ENCODE data around the gene TAGLN3. TPM values are rescaled to one million over a fixed set of nuclear protein-coding genes. Genes with fewer than 3 reads are reported as not detected.

The TAGLN3 gene
- total RNA-seq, 1 donor, result not detected

- Histone ChIP-seq H3K27me3 (ENCODE audit: insufficient read depth, low read length) (no peaks in the 10 kb centered on the region), H3K4me1 (ENCODE audit: insufficient read depth, low read length) (peaks cover 4% of the 10 kb centered on the region), H3K4me3 (ENCODE audit: low read length) (no peak overlapping the region), H3K9me3 (ENCODE audit: low read depth, low read length) (no peaks in the 10 kb centered on the region)
Measured at GRCh38 chr3:111968319-111969054, 30.2 kb upstream of the TAGLN3 start.

- H3K4me1 ChIP-seq (ENCODE audit: insufficient read depth, low read length), result peaks cover 4% of the 10 kb centered on the region
- H3K4me3 ChIP-seq (ENCODE audit: low read length), result no peak overlapping the region
- H3K9me3 ChIP-seq (ENCODE audit: low read depth, low read length), result no peaks in the 10 kb centered on the region
- H3K27me3 ChIP-seq (ENCODE audit: insufficient read depth, low read length), result no peaks in the 10 kb centered on the region
Measured at GRCh38 chr3:111970376-111970775, 28.3 kb upstream of the TAGLN3 start.

GRCh38 chr3:111971533-111972130 lies 27.1 kb upstream of the TAGLN3 start:
- no peak overlapping the region for H3K4me3 ChIP-seq (ENCODE audit: low read length)
- no peaks in the 10 kb centered on the region for H3K9me3 ChIP-seq (ENCODE audit: low read depth, low read length)
- no peaks in the 10 kb centered on the region for H3K27me3 ChIP-seq (ENCODE audit: insufficient read depth, low read length)
- peaks cover 4% of the 10 kb centered on the region for H3K4me1 ChIP-seq (ENCODE audit: insufficient read depth, low read length)

DNA sequence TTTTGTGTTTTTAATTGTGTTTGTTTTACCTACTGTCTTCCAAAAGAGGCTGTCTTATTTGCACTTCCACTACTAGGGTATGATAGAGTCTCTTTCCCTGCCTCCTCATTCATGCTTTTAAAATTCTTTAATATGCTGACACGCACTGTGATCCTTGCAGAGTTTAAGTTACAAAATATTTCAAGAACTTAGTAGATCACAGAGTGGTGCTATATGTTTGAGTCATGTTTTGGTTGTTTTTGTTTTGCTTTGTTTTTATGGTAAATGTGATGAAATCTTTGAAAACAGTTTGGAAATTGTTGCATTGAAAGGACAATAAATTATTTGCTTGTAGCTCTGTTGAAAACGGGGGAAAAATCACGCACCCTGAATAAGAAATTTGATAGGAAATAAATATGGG lies 25.8 kb upstream of the TAGLN3 start:
- H3K4me3 ChIP-seq (ENCODE audit: low read length), result no peak overlapping the region
- no peaks in the 10 kb centered on the region for H3K9me3 ChIP-seq (ENCODE audit: low read depth, low read length)
- no peaks in the 10 kb centered on the region for H3K4me1 ChIP-seq (ENCODE audit: insufficient read depth, low read length)
- no peaks in the 10 kb centered on the region for H3K27me3 ChIP-seq (ENCODE audit: insufficient read depth, low read length)

GRCh38 chr3:111975131-111975530 lies 23.6 kb upstream of the TAGLN3 start:
- H3K27me3 ChIP-seq (ENCODE audit: insufficient read depth, low read length), result no peaks in the 10 kb centered on the region
- H3K9me3 ChIP-seq (ENCODE audit: low read depth, low read length), result no peaks in the 10 kb centered on the region

GRCh38 chr3:111976254-111976653 lies 22.5 kb upstream of the TAGLN3 start:
- Histone ChIP-seq H3K9me3 (ENCODE audit: low read depth, low read length) (no peaks in the 10 kb centered on the region), H3K4me1 (ENCODE audit: insufficient read depth, low read length) (peaks cover 12% of the 10 kb centered on the region), H3K27me3 (ENCODE audit: insufficient read depth, low read length) (no peaks in the 10 kb centered on the region), H3K4me3 (ENCODE audit: low read length) (no peak overlapping the region)

More at GRCh38 chr3:111975131-111975530, 23.6 kb upstream of the TAGLN3 start:
- peaks cover 4% of the 10 kb centered on the region for H3K4me1 ChIP-seq (ENCODE audit: insufficient read depth, low read length)
- H3K4me3 ChIP-seq (ENCODE audit: low read length), result no peak overlapping the region

- Histone ChIP-seq H3K27me3 (ENCODE audit: insufficient read depth, low read length) (no peaks in the 10 kb centered on the region), H3K4me1 (ENCODE audit: insufficient read depth, low read length) (peaks cover 13% of the 10 kb centered on the region), H3K4me3 (ENCODE audit: low read length) (peak within 1 kb of the TSS; percentile 73), H3K9me3 (ENCODE audit: low read depth, low read length) (no peaks in the 10 kb centered on the region)
Measured at GRCh38 chr3:111978583-111979433, 19.9 kb upstream of the TAGLN3 start, which contains the start of gene ABHD10. Gene ABHD10 (plus strand): TSS chr3:111979026. CDS start chr3:111979062, 36 bp downstream.

DNA sequence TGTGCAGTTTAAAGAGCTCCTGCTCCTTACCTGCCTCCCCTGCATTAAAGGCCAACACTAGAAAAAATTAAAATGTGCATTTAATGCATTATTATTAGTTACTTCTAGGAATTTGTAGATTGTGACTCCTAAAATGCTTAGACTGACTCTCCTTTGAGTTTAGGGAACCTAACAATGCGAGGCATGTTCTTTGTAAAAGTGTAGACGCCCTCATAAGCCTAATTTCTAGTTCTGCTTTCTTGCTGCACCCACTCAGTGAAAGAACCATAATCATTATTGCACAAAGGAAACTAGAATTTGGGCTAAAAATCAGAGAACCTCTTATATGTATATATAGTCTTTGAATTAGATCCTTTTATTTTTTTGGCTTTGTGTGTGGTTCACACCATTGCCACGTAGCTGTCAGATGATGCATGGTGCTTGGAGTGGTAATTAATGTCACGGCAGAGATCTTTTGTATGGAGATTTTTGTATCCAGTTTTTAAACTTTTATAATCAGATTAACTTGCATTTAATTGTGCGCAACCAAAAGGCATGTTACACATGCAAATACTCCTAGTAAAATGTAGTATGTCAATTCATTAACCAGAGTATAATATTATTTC lies 19.2 kb upstream of the TAGLN3 start:
- Histone ChIP-seq H3K9me3 (ENCODE audit: low read depth, low read length) (no peaks in the 10 kb centered on the region), H3K27me3 (ENCODE audit: insufficient read depth, low read length) (no peaks in the 10 kb centered on the region), H3K4me1 (ENCODE audit: insufficient read depth, low read length) (peaks cover 13% of the 10 kb centered on the region), H3K4me3 (ENCODE audit: low read length) (peak overlapping the region; percentile 73)

- Histone ChIP-seq H3K27me3 (ENCODE audit: insufficient read depth, low read length) (no peaks in the 10 kb centered on the region), H3K9me3 (ENCODE audit: low read depth, low read length) (no peaks in the 10 kb centered on the region), H3K4me1 (ENCODE audit: insufficient read depth, low read length) (peaks cover 13% of the 10 kb centered on the region), H3K4me3 (ENCODE audit: low read length) (no peak overlapping the region)
Measured at GRCh38 chr3:111980716-111981456, 17.8 kb upstream of the TAGLN3 start.

GRCh38 chr3:111981457-111981763 lies 17.3 kb upstream of the TAGLN3 start:
- Histone ChIP-seq H3K27me3 (ENCODE audit: insufficient read depth, low read length) (no peaks in the 10 kb centered on the region), H3K9me3 (ENCODE audit: low read depth, low read length) (no peaks in the 10 kb centered on the region), H3K4me3 (ENCODE audit: low read length) (no peak overlapping the region), H3K4me1 (ENCODE audit: insufficient read depth, low read length) (peaks cover 13% of the 10 kb centered on the region)

DNA sequence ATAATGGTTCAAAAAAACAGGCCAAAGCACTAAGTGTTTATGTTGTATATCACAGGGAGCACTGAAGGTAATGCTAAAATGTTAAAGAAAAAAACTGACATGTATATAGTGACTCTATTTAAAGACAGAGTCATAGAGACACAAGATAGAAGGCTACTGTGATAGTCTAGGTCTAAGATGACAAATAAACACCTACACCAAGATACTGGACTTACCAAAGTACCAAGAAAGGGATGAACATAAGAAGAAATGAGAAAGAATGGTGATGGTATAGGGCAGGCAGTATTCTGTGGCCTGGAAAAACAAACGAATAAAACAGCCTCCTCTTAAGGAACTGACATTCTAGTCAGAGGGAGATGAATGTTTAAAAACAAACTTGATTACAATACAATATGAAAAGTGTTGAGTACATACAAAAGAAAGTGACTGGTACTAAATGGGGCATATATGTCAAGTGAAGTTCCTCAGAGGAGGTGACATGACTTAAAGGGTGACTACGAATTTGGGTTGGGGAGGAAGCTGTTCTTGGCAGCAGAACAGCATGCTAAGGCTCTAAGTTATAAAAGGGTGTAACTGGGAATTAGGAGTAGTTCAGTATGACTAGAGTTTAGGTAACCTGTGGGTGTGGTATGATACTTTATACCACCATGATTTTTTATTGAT lies 14.0 kb upstream of the TAGLN3 start:
- Histone ChIP-seq H3K4me3 (ENCODE audit: low read length) (no peak overlapping the region), H3K9me3 (ENCODE audit: low read depth, low read length) (no peaks in the 10 kb centered on the region), H3K4me1 (ENCODE audit: insufficient read depth, low read length) (peaks cover 9% of the 10 kb centered on the region)

GRCh38 chr3:111986800-111987199 lies 11.9 kb upstream of the TAGLN3 start:
- Histone ChIP-seq H3K4me3 (ENCODE audit: low read length) (no peak overlapping the region), H3K4me1 (ENCODE audit: insufficient read depth, low read length) (no peaks in the 10 kb centered on the region), H3K9me3 (ENCODE audit: low read depth, low read length) (no peaks in the 10 kb centered on the region), H3K27me3 (ENCODE audit: insufficient read depth, low read length) (no peaks in the 10 kb centered on the region)

More for the DNA sequence above, 14.0 kb upstream of the TAGLN3 start:
- H3K27me3 ChIP-seq (ENCODE audit: insufficient read depth, low read length), result no peaks in the 10 kb centered on the region

GRCh38 chr3:111989061-111989678 lies 9.6 kb upstream of the TAGLN3 start:
- Histone ChIP-seq H3K4me3 (ENCODE audit: low read length) (no peak overlapping the region), H3K9me3 (ENCODE audit: low read depth, low read length) (no peaks in the 10 kb centered on the region), H3K4me1 (ENCODE audit: insufficient read depth, low read length) (no peaks in the 10 kb centered on the region), H3K27me3 (ENCODE audit: insufficient read depth, low read length) (no peaks in the 10 kb centered on the region)

- no peaks in the 10 kb centered on the region for H3K27me3 ChIP-seq (ENCODE audit: insufficient read depth, low read length)
- no peaks in the 10 kb centered on the region for H3K9me3 ChIP-seq (ENCODE audit: low read depth, low read length)
- no peaks in the 10 kb centered on the region for H3K4me1 ChIP-seq (ENCODE audit: insufficient read depth, low read length)
- no peak overlapping the region for H3K4me3 ChIP-seq (ENCODE audit: low read length)
Measured at GRCh38 chr3:111993038-111993437, 5.7 kb upstream of the TAGLN3 start.

Measured in mononuclear cell (primary cell).